SKM-1 (cell line): ENCODE measurements around the gene KRT1.

Experiments
- DNase-seq: peaks from one replicate; lab custom pipeline; 2025; ENCODE audit not compliant: unreplicated experiment; lab: John Stamatoyannopoulos, UW

Gene KRT1

GRCh38 chr12:52699373-52699772 lies 19.2 kb upstream of the KRT1 start:
- DNase-seq: no peak

DNA sequence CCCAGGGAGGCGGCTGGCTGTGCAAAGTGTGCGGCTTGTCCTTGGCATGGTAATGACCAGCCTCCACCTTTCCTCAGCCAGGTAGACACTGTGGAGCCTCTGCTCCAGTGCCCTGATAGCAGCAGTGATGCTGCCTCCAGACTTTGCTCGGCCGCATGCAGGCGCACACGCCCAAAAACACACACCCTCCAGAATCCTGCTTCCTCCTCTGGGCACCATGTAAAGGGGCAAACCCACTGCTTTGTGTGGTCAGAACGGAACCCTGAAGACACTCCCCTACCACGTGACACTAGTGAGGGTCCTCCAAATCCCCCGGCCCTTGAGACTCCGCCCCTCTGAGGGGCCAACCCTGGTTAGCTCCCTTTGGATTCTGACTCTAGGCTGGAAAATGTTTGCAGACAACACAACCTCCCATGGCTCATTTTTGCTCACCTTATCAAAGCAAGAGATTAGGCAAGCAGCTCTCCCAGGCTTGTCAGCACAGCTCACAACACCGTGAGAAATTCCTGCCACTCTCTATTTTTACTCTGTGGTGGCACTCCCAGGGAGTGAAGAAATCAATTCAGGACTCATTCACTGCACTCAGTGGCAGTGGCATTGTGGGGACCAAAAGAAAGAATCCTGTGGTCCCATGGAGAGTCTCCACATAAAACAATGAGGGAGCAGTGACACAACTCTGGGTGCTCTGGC lies 18.6 kb upstream of the KRT1 start:
- DNase-seq: no peak

- DNase-seq: no peak
Observed at GRCh38 chr12:52697058-52697582, 16.9 kb upstream of the KRT1 start.

GRCh38 chr12:52696588-52696987 lies 16.4 kb upstream of the KRT1 start:
- DNase-seq: no peak

DNA sequence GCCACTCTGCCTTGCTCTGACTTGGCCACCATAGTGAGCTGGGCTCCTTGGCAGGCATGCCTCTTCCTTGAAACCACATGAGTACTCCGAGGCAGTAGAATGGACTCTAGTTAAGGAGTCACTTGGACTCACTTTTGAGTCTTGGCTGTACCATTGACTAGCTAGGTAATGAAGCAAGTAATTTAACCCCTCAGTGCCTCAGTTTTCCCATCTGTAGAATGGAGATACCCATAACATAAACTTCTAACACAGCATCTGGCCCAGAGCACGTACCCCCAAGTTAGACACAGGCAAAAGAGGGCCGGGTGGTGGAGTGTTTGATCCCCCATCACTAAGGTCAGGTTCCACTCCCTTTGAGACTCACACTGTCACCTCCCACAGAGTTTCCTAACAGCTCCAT lies 14.8 kb upstream of the KRT1 start:
- DNase-seq: no peak

- DNase-seq: no peak
Observed at GRCh38 chr12:52694151-52694550, 13.9 kb upstream of the KRT1 start.

DNA sequence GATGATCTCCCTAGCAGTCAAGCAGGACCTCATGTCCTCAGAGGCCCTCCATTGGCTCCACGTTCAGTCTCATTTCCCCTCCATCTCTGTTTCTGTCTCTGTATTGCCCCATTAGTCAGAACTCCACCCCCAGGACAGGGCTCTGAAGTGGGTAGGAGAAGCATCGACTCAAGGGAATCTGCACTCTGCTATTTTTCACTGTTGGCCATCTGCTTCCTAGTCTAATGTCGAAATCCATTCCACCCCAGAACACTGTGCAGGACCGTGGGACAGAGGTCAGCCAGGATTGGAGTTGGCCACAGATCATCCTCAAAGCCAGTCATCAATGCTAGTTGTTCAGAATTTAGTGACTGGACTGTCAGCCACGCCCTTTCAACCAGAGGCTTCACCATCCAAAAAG lies 13.1 kb upstream of the KRT1 start:
- DNase-seq: no peak

- no peak for DNase-seq
Observed at GRCh38 chr12:52692254-52692653, 12.0 kb upstream of the KRT1 start.

GRCh38 chr12:52691841-52692150 lies 11.6 kb upstream of the KRT1 start:
- no peak for DNase-seq

DNA sequence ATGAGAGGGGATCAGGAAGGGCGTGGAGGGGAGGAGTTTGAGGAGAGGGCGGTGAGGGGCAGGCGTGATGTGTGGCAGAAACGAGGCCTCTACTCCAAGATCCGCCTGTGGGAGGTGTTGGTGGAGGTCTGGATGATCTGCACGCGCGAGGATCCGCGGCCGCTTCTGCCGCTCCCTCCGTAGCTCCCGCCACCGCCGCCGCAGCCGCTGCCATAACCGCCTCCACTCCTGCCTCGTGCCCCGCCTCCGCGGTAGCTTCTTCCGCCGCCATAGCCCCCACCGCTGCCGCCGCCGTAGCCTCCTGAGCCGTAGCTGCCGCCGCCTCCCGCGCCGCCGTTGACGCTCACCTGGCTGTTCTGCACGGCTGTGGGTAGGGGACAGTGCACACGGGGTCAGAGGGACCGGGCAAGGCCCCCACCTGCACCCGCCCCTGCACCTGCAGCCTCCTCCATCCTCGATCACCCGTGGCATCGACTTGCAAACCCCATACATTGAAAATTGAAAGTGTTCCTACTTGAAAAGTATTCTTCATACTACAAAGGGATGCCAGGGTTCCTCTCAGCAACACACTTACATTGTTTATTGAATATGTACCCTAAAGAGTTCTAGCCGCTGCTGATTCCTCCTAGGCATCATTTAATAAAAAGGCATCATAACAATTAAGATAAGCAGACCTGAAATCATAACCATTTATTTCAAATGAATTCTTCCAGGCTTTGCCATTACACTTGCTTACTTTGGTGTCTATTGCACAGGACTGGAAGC lies 11.1 kb upstream of the KRT1 start:
- no peak for DNase-seq

GRCh38 chr12:52690351-52691075 lies 10.3 kb upstream of the KRT1 start:
- no peak for DNase-seq

- no peak for DNase-seq
Observed at GRCh38 chr12:52689936-52690335, 9.7 kb upstream of the KRT1 start.

- no peak for DNase-seq
Observed at GRCh38 chr12:52689239-52689638, 9.0 kb upstream of the KRT1 start.

DNA sequence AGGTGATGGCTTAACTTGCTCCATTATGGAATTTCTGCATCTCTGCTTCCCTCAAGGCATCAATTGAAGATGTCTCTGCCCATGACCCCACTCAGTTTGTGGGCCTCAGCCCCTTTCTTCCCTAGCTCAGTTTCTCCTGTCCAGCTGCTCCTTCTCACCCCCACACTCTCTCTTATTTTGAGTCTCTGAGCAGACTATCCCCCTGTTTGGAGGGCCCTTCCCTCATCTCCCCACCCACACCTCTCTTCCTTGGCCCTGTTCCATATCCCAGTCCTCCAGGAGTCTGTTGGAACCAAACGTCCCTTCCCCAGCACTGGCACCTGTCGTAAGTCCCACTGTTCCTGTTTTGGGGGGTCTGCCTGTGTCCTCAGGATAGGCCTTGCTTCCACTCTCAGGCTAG lies 8.3 kb upstream of the KRT1 start:
- DNase-seq: no peak

- no peak for DNase-seq
Observed at GRCh38 chr12:52687497-52688385, 7.5 kb upstream of the KRT1 start.

DNA sequence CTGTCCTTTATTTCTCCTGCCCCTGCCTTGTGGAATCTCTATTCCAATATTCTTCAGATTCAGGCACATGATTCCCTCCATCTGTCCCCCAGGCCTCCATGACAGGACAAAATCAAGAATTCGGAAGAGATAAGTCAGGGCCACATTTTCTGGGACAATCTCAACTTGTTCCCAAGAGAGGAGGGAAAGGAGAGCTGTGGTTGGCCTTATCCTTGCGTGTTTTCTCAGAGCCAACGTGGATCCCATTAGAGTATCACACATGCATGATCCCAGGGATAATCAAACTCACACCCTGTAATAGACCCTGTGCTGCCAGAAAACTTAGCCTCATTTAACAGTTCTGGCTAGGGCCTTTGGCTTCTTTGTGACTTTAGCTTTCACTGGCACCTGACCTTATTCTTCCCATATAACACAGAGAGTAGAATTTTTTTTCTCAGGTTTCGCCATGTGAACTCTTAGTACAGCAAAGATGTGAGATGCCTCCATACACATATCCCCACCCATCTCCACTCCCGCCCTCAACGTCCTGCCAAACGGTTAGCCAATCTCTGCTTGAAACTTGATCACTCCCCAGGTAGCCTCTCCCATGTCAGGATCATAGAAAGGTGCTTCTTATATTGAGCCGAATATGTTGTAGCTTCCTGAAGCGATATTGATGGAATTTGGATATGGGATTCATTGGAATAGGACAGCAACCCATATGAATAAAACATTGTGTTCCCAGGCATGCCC lies 6.7 kb upstream of the KRT1 start:
- DNase-seq: no peak

GRCh38 chr12:52686063-52686462 lies 5.9 kb upstream of the KRT1 start:
- no peak for DNase-seq

GRCh38 chr12:52685406-52685890 lies 5.2 kb upstream of the KRT1 start:
- DNase-seq: no peak

DNA sequence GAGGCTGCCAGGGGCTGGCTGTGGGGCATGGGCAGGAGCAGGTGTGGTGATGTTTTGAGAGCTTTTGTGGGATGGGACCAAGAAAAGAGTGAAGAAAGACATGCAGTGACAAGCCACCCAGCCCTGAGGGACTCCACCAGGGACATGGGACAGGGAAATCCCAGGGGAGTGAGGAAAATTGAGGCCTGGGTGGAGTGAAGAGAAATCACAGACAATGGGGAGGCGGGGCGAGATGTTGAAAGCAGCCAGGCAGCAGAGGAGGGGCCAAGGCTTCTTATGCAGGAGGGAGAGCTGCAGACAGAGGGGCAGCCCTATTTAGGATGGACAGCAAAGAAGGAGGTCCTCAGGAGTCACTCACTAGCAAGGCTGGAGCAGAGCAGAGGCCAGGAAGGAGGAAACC lies 4.2 kb upstream of the KRT1 start:
- DNase-seq: no peak
